DMS 273 (cell line): ENCODE data around the gene IL1RAPL2.

ENCODE experiments used
- DNase-seq: peaks from one replicate; lab custom pipeline; 2025; ENCODE audit not compliant: unreplicated experiment; lab: John Stamatoyannopoulos, UW

IL1RAPL2 gene

GRCh38 chrX:105349476-105349875 is 783.5 kb downstream of the IL1RAPL2 start:
- DNase-seq = no peak

GRCh38 chrX:105375816-105376215 is 809.8 kb downstream of the IL1RAPL2 start:
- no peak for DNase-seq

- no peak for DNase-seq
These were observed 858.7 kb downstream of the IL1RAPL2 start for GRCh38 chrX:105424729-105425128.

- DNase-seq = no peak
These were observed 885.4 kb downstream of the IL1RAPL2 start for GRCh38 chrX:105451401-105451800.

- DNase-seq = no peak
These were observed 892.8 kb downstream of the IL1RAPL2 start for GRCh38 chrX:105458846-105459245.

GRCh38 chrX:105460376-105460775 is 894.4 kb downstream of the IL1RAPL2 start:
- no peak for DNase-seq

- no peak for DNase-seq
These were observed 895.0 kb downstream of the IL1RAPL2 start for GRCh38 chrX:105461016-105461415.

- no peak for DNase-seq
These were observed 896.2 kb downstream of the IL1RAPL2 start for GRCh38 chrX:105462186-105462585.

- no peak for DNase-seq
These were observed 897.5 kb downstream of the IL1RAPL2 start for GRCh38 chrX:105463473-105463872.

GRCh38 chrX:105464618-105465017 is 898.6 kb downstream of the IL1RAPL2 start:
- DNase-seq = no peak

- DNase-seq = no peak
These were observed 902.7 kb downstream of the IL1RAPL2 start for GRCh38 chrX:105468741-105469140.

GRCh38 chrX:105471597-105471996 is 905.6 kb downstream of the IL1RAPL2 start:
- no peak for DNase-seq

- DNase-seq = no peak
These were observed 909.8 kb downstream of the IL1RAPL2 start for GRCh38 chrX:105475801-105476200.

- DNase-seq = no peak
These were observed 911.4 kb downstream of the IL1RAPL2 start for GRCh38 chrX:105477351-105477750.

GRCh38 chrX:105480646-105481310 is 914.8 kb downstream of the IL1RAPL2 start:
- DNase-seq = no peak

GRCh38 chrX:105483011-105483410 is 917.0 kb downstream of the IL1RAPL2 start:
- no peak for DNase-seq

- DNase-seq = no peak
These were observed 922.7 kb downstream of the IL1RAPL2 start for GRCh38 chrX:105488716-105489115.

GRCh38 chrX:105495376-105495775 is 929.4 kb downstream of the IL1RAPL2 start:
- DNase-seq = no peak

- no peak for DNase-seq
These were observed 936.3 kb downstream of the IL1RAPL2 start for GRCh38 chrX:105502336-105502735.

GRCh38 chrX:105515561-105515960 is 949.6 kb downstream of the IL1RAPL2 start:
- no peak for DNase-seq

GRCh38 chrX:105526431-105526830 is 960.4 kb downstream of the IL1RAPL2 start:
- no peak for DNase-seq

- DNase-seq = no peak
These were observed 961.8 kb downstream of the IL1RAPL2 start for GRCh38 chrX:105527759-105528158.

GRCh38 chrX:105533951-105534350 is 968.0 kb downstream of the IL1RAPL2 start:
- no peak for DNase-seq
